HepG2 (cell line): ENCODE measurements around the gene KCNQ1OT1. TPM values are rescaled to one million over a fixed set of nuclear protein-coding genes. Genes with fewer than 3 reads are reported as not detected.

Experiments
- BCL6 ChIP-seq: IDR thresholded peaks from 2 replicates; pipeline ENCODE4 v1.6.1; 2016; ENCODE audit warnings: missing genetic modification reagents, missing compliant biosample characterization
- CAMTA2 ChIP-seq: sonication (generic); formaldehyde crosslinking; IDR thresholded peaks from 2 replicates; pipeline ENCODE4 v1.4.0; 2020; ENCODE audit warnings: mild to moderate bottlenecking, missing genetic modification reagents, borderline replicate concordance
- CEBPB ChIP-seq: IDR thresholded peaks from 2 replicates; pipeline ENCODE4 v1.6.1; 2011; ENCODE audit warnings: low read depth, low read length, improper control_type of control experiment, borderline replicate concordance
- EZH2 ChIP-seq: conservative IDR thresholded peaks from 2 replicates; pipeline ENCODE4 v1.6.1; 2012; ENCODE audit warnings: mild to moderate bottlenecking, low read depth, low read length, moderate library complexity
- FLYWCH1 ChIP-seq: sonication (generic); formaldehyde crosslinking; IDR thresholded peaks from 2 replicates; pipeline ENCODE4 v1.8.1; 2023; ENCODE audit warnings: mild to moderate bottlenecking, missing genetic modification reagents
- HMG20A ChIP-seq: IDR thresholded peaks from 2 replicates; pipeline ENCODE4 v1.6.1; 2016; ENCODE audit warnings: borderline replicate concordance
- HNRNPH1 ChIP-seq: fragments of 200-400 bp; formaldehyde crosslinking; optimal IDR thresholded peaks from 2 replicates; pipeline ENCODE3; 2017; ENCODE audit warnings: mild to moderate bottlenecking, low read depth, low read length
- HOXA7 ChIP-seq: sonication (generic); formaldehyde crosslinking; IDR thresholded peaks from 2 replicates; pipeline ENCODE4 v1.8.1; 2022; ENCODE audit warnings: mild to moderate bottlenecking, missing genetic modification reagents, moderate library complexity
- LCORL ChIP-seq, 2 experiments: fragments of 450-650 bp in 1 of 2; sonication (generic) in 1 of 2; formaldehyde crosslinking in 1 of 2; IDR thresholded peaks; 2 replicates each; pipeline versions ENCODE4 v1.5.0 to v1.6.1; 2017 to 2020; ENCODE audit warnings: antibody characterized with exemption in 1 of 2, missing genetic modification reagents in 1 of 2
- PAWR ChIP-seq: sonication (generic); formaldehyde crosslinking; IDR thresholded peaks from 2 replicates; pipeline ENCODE4 v1.4.0; 2020; ENCODE audit warnings: missing genetic modification reagents, mild to moderate bottlenecking, borderline replicate concordance
- PAX8 ChIP-seq: sonication (generic); formaldehyde crosslinking; IDR thresholded peaks from 2 replicates; pipeline ENCODE4 v1.8.0; 2022; ENCODE audit warnings: mild to moderate bottlenecking, missing genetic modification reagents, borderline replicate concordance
- SMYD3 ChIP-seq: sonication (generic); formaldehyde crosslinking; IDR thresholded peaks from 2 replicates; pipeline ENCODE4 v1.8.1; 2023; ENCODE audit warnings: mild to moderate bottlenecking, missing genetic modification reagents
- U2AF1 ChIP-seq: fragments of 200-400 bp; formaldehyde crosslinking; optimal IDR thresholded peaks from 2 replicates; pipeline ENCODE3; 2017; ENCODE audit warnings: mild to moderate bottlenecking, low read depth, low read length
- ZNF180 ChIP-seq: sonication (generic); formaldehyde crosslinking; IDR thresholded peaks from 2 replicates; pipeline ENCODE4 v1.4.0; 2020; ENCODE audit warnings: low read depth, missing genetic modification reagents, borderline replicate concordance
- ZNF225 ChIP-seq: sonication (generic); formaldehyde crosslinking; IDR thresholded peaks from 2 replicates; pipeline ENCODE4 v1.4.0; 2020; ENCODE audit warnings: mild to moderate bottlenecking, missing genetic modification reagents
- ZNF44 ChIP-seq: sonication (generic); formaldehyde crosslinking; IDR thresholded peaks from 2 replicates; pipeline ENCODE4 v1.5.1; 2020; ENCODE audit warnings: mild to moderate bottlenecking, missing genetic modification reagents
- polyA plus RNA-seq, 8 experiments: library from polyadenylated mRNA; depleted of rRNA in 3 of 8; stranded (reverse) in 7 of 8; unstranded in 1 of 8; fragments of >200 nt; fragmentation: Illumina TruSeq in 4 of 8; extraction: Trizol in 4 of 8; gene quantifications; 2 replicates each; pipeline versions ENCODE4 v1.2.1 to v1.2.3, GENCODE V29; 2011 to 2016; ENCODE audit warnings: low read depth in 4 of 8, missing spikeins in 1 of 8, mixed read lengths in 1 of 8; ENCODE audit not compliant: insufficient read depth in 1 of 8
- total RNA-seq, 5 experiments: library from RNA; depleted of rRNA; stranded (reverse); fragments of >200 nt; fragmentation: Illumina TruSeq; extraction: Trizol; gene quantifications; 2 replicates each; pipeline ENCODE4 v1.2.3, GENCODE V29; 2016; ENCODE audit warnings: low read depth in 1 of 5
- TF ChIP-seq, protein P1 (sequence below): sonication (generic); formaldehyde crosslinking; IDR thresholded peaks from 2 replicates; pipeline ENCODE4 v1.4.0; 2020; ENCODE audit warnings: missing genetic modification reagents, borderline replicate concordance
- TF ChIP-seq, protein P2 (sequence below): IDR thresholded peaks from 2 replicates; pipeline ENCODE4 v1.6.1; 2016
- TF ChIP-seq, protein P3 (sequence below): sonication (generic); formaldehyde crosslinking; IDR thresholded peaks from 2 replicates; pipeline ENCODE4 v1.8.1; 2023; ENCODE audit warnings: missing genetic modification reagents, inconsistent platforms, borderline replicate concordance
- TF ChIP-seq, protein P4 (sequence below), 2 experiments: IDR thresholded peaks; 2 replicates each; pipeline ENCODE4 v1.6.1; 2011 to 2012; ENCODE audit warnings: low read length in 2 of 2, borderline replicate concordance in 1 of 2, low read depth in 1 of 2, mild to moderate bottlenecking in 1 of 2, moderate library complexity in 1 of 2
- TF ChIP-seq, protein P5 (sequence below): IDR thresholded peaks from 2 replicates; pipeline ENCODE4 v1.6.1; 2016; ENCODE audit warnings: mild to moderate bottlenecking

KCNQ1OT1 gene
- total and polyA plus RNA-seq, 2 of the 13 experiments (the other 11 are each of a cell fraction or from before 2014, with no cell fraction given): 1.3 to 18.9 TPM

DNA sequence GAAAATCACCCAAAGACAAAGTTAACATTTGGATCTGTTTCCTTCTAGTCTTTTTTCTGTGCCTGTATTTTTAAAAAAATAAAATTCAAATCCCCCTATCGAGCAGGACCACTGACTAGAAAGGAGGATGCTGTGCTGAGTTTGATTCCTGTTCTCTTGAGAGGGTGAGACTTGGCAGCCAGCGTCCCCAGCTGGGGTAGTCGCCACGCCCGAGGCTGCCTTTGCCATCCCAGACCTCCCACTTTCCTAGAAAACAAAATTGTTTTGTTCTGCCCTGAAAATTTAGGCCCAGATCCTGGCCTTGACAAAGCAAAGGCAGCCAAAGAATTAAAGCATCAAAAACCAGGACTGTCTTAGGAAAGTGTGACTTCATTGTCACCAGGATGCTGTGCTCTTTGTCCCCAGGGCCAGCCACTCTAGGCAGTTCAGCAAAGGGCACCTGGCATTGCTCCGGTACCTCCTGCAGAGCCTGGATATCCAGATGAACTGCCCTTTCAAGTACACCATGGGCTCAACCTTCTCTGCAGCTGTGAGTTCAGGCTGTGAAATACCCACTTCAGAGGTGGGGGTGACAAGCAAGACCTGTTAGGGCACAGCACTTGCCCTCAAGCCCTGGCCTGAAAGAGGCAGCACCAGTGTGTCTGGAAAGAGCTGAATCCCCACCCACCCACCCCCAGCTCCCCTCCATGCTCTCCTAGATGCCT lies 44.6 kb downstream of the KCNQ1OT1 start (continued):
- TF ChIP-seq, protein P1, sequence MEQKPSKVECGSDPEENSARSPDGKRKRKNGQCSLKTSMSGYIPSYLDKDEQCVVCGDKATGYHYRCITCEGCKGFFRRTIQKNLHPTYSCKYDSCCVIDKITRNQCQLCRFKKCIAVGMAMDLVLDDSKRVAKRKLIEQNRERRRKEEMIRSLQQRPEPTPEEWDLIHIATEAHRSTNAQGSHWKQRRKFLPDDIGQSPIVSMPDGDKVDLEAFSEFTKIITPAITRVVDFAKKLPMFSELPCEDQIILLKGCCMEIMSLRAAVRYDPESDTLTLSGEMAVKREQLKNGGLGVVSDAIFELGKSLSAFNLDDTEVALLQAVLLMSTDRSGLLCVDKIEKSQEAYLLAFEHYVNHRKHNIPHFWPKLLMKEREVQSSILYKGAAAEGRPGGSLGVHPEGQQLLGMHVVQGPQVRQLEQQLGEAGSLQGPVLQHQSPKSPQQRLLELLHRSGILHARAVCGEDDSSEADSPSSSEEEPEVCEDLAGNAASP (CRISPR knock-in tag): no peak
- TF ChIP-seq HOXA7 (no peak), HNRNPH1 (peak; percentile 26), SMYD3 (CRISPR knock-in tag) (no peak), PAX8 (CRISPR knock-in tag) (no peak), ZNF44 (CRISPR knock-in tag) (no peak), BCL6 (CRISPR knock-in tag) (no peak), CEBPB (no peak), HMG20A (no peak), PAWR (CRISPR knock-in tag) (no peak), ZNF180 (CRISPR knock-in tag) (no peak), ZNF225 (CRISPR knock-in tag) (no peak), CAMTA2 (CRISPR knock-in tag) (no peak), EZH2 (no peak), FLYWCH1 (no peak), LCORL (IDR thresholded peaks at IDR 0.05) (no peak), LCORL (CRISPR knock-in tag; IDR thresholded peaks at IDR 0.05) (no peak), U2AF1 (peak; percentile 29)
- TF ChIP-seq, protein P2, sequence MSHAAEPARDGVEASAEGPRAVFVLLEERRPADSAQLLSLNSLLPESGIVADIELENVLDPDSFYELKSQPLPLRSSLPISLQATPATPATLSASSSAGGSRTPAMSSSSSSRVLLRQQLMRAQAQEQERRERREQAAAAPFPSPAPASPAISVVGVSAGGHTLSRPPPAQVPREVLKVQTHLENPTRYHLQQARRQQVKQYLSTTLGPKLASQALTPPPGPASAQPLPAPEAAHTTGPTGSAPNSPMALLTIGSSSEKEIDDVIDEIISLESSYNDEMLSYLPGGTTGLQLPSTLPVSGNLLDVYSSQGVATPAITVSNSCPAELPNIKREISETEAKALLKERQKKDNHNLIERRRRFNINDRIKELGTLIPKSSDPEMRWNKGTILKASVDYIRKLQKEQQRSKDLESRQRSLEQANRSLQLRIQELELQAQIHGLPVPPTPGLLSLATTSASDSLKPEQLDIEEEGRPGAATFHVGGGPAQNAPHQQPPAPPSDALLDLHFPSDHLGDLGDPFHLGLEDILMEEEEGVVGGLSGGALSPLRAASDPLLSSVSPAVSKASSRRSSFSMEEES: no peak
- TF ChIP-seq, protein P3, sequence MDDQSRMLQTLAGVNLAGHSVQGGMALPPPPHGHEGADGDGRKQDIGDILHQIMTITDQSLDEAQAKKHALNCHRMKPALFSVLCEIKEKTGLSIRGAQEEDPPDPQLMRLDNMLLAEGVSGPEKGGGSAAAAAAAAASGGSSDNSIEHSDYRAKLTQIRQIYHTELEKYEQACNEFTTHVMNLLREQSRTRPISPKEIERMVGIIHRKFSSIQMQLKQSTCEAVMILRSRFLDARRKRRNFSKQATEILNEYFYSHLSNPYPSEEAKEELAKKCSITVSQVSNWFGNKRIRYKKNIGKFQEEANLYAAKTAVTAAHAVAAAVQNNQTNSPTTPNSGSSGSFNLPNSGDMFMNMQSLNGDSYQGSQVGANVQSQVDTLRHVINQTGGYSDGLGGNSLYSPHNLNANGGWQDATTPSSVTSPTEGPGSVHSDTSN (CRISPR knock-in tag): no peak
- TF ChIP-seq, protein P4, sequence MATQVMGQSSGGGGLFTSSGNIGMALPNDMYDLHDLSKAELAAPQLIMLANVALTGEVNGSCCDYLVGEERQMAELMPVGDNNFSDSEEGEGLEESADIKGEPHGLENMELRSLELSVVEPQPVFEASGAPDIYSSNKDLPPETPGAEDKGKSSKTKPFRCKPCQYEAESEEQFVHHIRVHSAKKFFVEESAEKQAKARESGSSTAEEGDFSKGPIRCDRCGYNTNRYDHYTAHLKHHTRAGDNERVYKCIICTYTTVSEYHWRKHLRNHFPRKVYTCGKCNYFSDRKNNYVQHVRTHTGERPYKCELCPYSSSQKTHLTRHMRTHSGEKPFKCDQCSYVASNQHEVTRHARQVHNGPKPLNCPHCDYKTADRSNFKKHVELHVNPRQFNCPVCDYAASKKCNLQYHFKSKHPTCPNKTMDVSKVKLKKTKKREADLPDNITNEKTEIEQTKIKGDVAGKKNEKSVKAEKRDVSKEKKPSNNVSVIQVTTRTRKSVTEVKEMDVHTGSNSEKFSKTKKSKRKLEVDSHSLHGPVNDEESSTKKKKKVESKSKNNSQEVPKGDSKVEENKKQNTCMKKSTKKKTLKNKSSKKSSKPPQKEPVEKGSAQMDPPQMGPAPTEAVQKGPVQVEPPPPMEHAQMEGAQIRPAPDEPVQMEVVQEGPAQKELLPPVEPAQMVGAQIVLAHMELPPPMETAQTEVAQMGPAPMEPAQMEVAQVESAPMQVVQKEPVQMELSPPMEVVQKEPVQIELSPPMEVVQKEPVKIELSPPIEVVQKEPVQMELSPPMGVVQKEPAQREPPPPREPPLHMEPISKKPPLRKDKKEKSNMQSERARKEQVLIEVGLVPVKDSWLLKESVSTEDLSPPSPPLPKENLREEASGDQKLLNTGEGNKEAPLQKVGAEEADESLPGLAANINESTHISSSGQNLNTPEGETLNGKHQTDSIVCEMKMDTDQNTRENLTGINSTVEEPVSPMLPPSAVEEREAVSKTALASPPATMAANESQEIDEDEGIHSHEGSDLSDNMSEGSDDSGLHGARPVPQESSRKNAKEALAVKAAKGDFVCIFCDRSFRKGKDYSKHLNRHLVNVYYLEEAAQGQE (IDR thresholded peaks at IDR 0.05; ENCODE audit: borderline replicate concordance in 1 of 2, low read depth in 1 of 2, low read length in 2 of 2): no peak
- TF ChIP-seq, protein P5, sequence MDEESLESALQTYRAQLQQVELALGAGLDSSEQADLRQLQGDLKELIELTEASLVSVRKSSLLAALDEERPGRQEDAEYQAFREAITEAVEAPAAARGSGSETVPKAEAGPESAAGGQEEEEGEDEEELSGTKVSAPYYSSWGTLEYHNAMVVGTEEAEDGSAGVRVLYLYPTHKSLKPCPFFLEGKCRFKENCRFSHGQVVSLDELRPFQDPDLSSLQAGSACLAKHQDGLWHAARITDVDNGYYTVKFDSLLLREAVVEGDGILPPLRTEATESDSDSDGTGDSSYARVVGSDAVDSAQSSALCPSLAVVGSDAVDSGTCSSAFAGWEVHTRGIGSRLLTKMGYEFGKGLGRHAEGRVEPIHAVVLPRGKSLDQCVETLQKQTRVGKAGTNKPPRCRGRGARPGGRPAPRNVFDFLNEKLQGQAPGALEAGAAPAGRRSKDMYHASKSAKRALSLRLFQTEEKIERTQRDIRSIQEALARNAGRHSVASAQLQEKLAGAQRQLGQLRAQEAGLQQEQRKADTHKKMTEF (CRISPR knock-in tag): no peak
